Esophagus muscularis mucosa (tissue), 4 donors: ENCODE measurements around the gene MPV17. TPM values are rescaled to one million over a fixed set of nuclear protein-coding genes. Genes with fewer than 3 reads are reported as not detected.

Source experiments
- DNase-seq: peaks from one replicate; pipeline ENCODE4 v3.0.0-alpha.2; 2017; ENCODE audit errors: extremely low spot score
- H3K27ac ChIP-seq, 4 donors: fragments of 200-600 bp; sonication (generic); replicated peaks in 1 of 4; 1 replicate in 3 of 4; 2 replicates in 1 of 4; pipeline ENCODE4 v1.5.1; 2016 to 2019; ENCODE audit warnings: mild to moderate bottlenecking in 1 of 4
- H3K27me3 ChIP-seq, 4 donors: fragments of 200-600 bp; sonication (generic); one replicate each; pipeline versions ENCODE4 v1.5.1 to v1.6.0; 2016 to 2019
- H3K36me3 ChIP-seq, 4 donors: fragments of 200-600 bp; sonication (generic); one replicate each; pipeline ENCODE4 v1.5.1; 2016 to 2019
- H3K4me1 ChIP-seq, 4 donors: fragments of 200-600 bp; sonication (generic); one replicate each; pipeline ENCODE4 v1.5.1; 2016 to 2019
- H3K4me3 ChIP-seq, 4 donors: fragments of 200-600 bp; sonication (generic); 1 replicate in 2 of 4; 2 replicates in 2 of 4; pipeline ENCODE4 v1.5.1; 2016 to 2019; ENCODE audit warnings: mild to moderate bottlenecking in 4 of 4, moderate library complexity in 1 of 4
- H3K9me3 ChIP-seq, 4 donors: fragments of 200-600 bp; sonication (generic); 1 replicate in 3 of 4; 2 replicates in 1 of 4; pipeline ENCODE4 v1.5.1; 2016 to 2019
- EP300 ChIP-seq: sonication (generic); formaldehyde crosslinking; IDR thresholded peaks from one replicate; pipeline ENCODE4 v1.6.1; 2017; ENCODE audit warnings: antibody characterized with exemption
- POLR2A ChIP-seq: fragments of 450-650 bp; IDR thresholded peaks from one replicate; pipeline ENCODE4 v1.6.1; 2017; ENCODE audit warnings: antibody characterized with exemption, moderate library complexity, mild to moderate bottlenecking, low read depth
- POLR2AphosphoS5 ChIP-seq, 2 donors: sonication (generic); formaldehyde crosslinking; IDR thresholded peaks; one replicate each; pipeline ENCODE4 v1.6.1; 2017; ENCODE audit warnings: antibody characterized with exemption in 2 of 2
- WGBS: methylation state at CpG from one replicate; pipeline ENCODE4 v1.1.5; 2018; 5-methylcytosine and 5-hydroxymethylcytosine counted together
- intact Hi-C: fragments of 100-400 bp; cut with DNase I; formaldehyde crosslinking; loops from one replicate; pipeline ENCODE4 v1.15.1; 2023
- total RNA-seq, 4 donors: library from RNA; depleted of rRNA; stranded (reverse); fragments of >200 nt; gene quantifications; one replicate each; pipeline versions ENCODE4 v1.1.0 to v1.2.1, GENCODE V29; 2016
- TF ChIP-seq, protein P1 (sequence below), 3 experiments: fragments of 200-600 bp in 2 of 3; fragments of 450-650 bp in 1 of 3; sonication (generic) in 2 of 3; IDR thresholded peaks; one replicate each; pipeline ENCODE4 v1.5.1; 2017 to 2019; ENCODE audit warnings: antibody characterized with exemption in 3 of 3, mild to moderate bottlenecking in 2 of 3, moderate library complexity in 1 of 3

Gene MPV17
- total RNA-seq, 4 donors from 2014 or later: 46.7 to 70.2 (median 60.6) TPM

- no peak for TF ChIP-seq POLR2A
- no peak for TF ChIP-seq EP300
- TF ChIP-seq, protein P1, sequence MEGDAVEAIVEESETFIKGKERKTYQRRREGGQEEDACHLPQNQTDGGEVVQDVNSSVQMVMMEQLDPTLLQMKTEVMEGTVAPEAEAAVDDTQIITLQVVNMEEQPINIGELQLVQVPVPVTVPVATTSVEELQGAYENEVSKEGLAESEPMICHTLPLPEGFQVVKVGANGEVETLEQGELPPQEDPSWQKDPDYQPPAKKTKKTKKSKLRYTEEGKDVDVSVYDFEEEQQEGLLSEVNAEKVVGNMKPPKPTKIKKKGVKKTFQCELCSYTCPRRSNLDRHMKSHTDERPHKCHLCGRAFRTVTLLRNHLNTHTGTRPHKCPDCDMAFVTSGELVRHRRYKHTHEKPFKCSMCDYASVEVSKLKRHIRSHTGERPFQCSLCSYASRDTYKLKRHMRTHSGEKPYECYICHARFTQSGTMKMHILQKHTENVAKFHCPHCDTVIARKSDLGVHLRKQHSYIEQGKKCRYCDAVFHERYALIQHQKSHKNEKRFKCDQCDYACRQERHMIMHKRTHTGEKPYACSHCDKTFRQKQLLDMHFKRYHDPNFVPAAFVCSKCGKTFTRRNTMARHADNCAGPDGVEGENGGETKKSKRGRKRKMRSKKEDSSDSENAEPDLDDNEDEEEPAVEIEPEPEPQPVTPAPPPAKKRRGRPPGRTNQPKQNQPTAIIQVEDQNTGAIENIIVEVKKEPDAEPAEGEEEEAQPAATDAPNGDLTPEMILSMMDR (IDR thresholded peaks at IDR 0.05): no peak
- TF ChIP-seq POLR2AphosphoS5 (IDR thresholded peaks at IDR 0.05): no peak
- peaks cover 0 to 15% (median 0%) of the 10 kb centered on the region in 4 donors for H3K4me1 ChIP-seq
- H3K9me3 ChIP-seq: no peaks in the 10 kb centered on the region
- no peak for DNase-seq
- H3K27me3 ChIP-seq: peaks cover 0 to 31% (median 3%) of the 10 kb centered on the region in 4 donors
- no peaks in the 10 kb centered on the region for H3K36me3 ChIP-seq
- 74% methylated on average over 6 of the region's 6 CpGs for WGBS
- intact Hi-C loops: loop anchor here (10.0 kb wide), 1 partner anchor 321 kb away; no protein-coding TSS in a partner anchor
- no peak overlapping the region for H3K27ac ChIP-seq
- H3K4me3 ChIP-seq: no peak overlapping the region
These were observed 37.4 kb downstream of the MPV17 start for GRCh38 chr2:27285481-27285880.

DNA sequence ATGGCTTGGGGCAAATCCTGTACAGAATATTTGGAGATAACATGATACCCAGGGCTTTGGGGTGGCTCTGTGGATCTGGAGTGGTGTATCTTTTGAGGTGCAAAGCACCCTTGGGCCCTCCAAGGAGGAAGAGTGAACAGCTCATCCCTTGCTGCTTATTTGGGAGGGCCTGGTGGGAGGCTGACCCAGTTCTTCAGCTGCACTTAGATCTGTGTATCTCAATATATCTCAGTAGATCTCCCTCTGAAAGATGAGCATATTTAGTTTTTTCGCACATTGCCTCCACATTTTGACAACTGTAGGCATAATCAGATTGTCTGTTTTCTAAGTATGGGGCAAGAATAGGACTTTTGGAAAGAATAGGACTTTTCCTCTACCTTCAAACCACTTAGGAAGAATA, 37.9 kb downstream of the MPV17 start:
- DNase-seq: no peak
- H3K4me3 ChIP-seq: no peak overlapping the region
- 87% methylated on average over 1 of the region's 1 CpG for WGBS
- TF ChIP-seq EP300 (no peak), POLR2A (no peak), POLR2AphosphoS5 (IDR thresholded peaks at IDR 0.05) (no peak)
- TF ChIP-seq, protein P1 (IDR thresholded peaks at IDR 0.05): no peak
- H3K4me1 ChIP-seq: peaks cover 0 to 19% (median 2%) of the 10 kb centered on the region in 4 donors
- intact Hi-C loops: loop anchor here (10.0 kb wide), 1 partner anchor 320 kb away; no protein-coding TSS in a partner anchor
- H3K9me3 ChIP-seq: no peaks in the 10 kb centered on the region
- H3K27me3 ChIP-seq: peaks cover 0 to 29% (median 3%) of the 10 kb centered on the region in 4 donors
- no peaks in the 10 kb centered on the region for H3K36me3 ChIP-seq
- no peak overlapping the region for H3K27ac ChIP-seq

DNA sequence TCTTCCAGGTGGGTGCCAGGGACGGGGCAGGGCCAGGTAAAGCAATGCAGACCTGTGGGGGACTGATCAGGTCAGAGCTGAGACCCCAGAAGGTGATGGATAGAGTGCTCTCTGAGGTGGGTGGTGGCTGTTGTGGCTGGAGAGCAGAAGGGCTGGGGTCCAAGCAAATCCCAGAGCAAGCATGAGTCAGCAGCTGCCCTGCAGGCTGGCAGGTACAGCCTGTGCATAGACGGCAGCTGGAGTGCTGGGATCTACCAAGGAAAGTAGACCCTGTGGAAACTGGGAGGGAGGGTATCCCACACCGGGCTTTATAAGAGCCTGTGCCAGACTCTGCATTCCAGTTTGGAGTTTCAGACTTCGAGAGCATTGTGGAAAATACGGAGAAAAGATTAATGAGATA, 40.0 kb downstream of the MPV17 start:
- DNase-seq: no peak
- Histone ChIP-seq H3K27me3 (peaks cover 0 to 26% (median 3%) of the 10 kb centered on the region in 4 donors), H3K9me3 (no peaks in the 10 kb centered on the region), H3K4me3 (no peak overlapping the region), H3K27ac (no peak overlapping the region), H3K36me3 (no peaks in the 10 kb centered on the region), H3K4me1 (peaks cover 0 to 17% (median 4%) of the 10 kb centered on the region in 4 donors)
- TF ChIP-seq POLR2AphosphoS5 (IDR thresholded peaks at IDR 0.05): no peak
- TF ChIP-seq, protein P1 (IDR thresholded peaks at IDR 0.05): no peak
- no peak for TF ChIP-seq EP300
- no peak for TF ChIP-seq POLR2A
- intact Hi-C loops: loop anchor here (10.0 kb wide), 1 partner anchor 318 kb away; no protein-coding TSS in a partner anchor
- 38% methylated on average over 4 of the region's 5 CpGs for WGBS

GRCh38 chr2:27281855-27282559, 40.9 kb downstream of the MPV17 start, which contains the start of gene TRIM54:
Gene TRIM54 (plus strand): TSS chr2:27282429. CDS start chr2:27282732, 303 bp downstream.
- TF ChIP-seq POLR2A (no peak), POLR2AphosphoS5 (IDR thresholded peaks at IDR 0.05) (no peak), EP300 (no peak)
- H3K36me3 ChIP-seq: no peaks in the 10 kb centered on the region
- intact Hi-C loops: loop anchor here (2.0 to 10.0 kb wide), 2 partner anchors 183 to 317 kb away; no protein-coding TSS in a partner anchor
- H3K9me3 ChIP-seq: no peaks in the 10 kb centered on the region
- peaks cover 0 to 17% (median 4%) of the 10 kb centered on the region in 4 donors for H3K4me1 ChIP-seq
- DNase-seq: no peak
- H3K4me3 ChIP-seq: no peak within 1 kb of the TSS
- no peak within 1 kb of the TSS for H3K27ac ChIP-seq
- WGBS: 59% methylated on average over 5 of the region's 5 CpGs
- H3K27me3 ChIP-seq: peaks cover 0 to 35% (median 3%) of the 10 kb centered on the region in 4 donors

DNA sequence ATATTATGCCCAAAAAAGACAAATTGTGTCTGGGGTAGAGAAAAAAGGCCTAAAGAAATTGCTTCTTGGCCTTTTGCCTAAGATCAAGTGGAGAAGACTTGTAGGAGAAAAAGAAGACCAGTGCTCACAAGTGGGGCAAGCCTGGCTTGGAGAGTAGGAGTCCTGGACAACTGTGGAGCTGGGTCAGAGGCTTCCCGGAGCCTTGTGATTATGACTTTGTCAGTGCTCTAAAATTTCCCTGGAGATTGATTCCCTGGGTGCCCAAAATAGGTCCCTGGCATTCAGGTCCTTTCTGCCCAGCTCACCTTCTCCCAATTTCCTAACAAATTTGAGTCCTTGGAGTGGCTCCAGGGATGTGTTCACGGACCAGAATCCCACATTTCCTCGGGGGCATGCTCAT, 41.5 kb downstream of the MPV17 start:
- 80% methylated on average over 3 of the region's 3 CpGs for WGBS
- H3K4me3 ChIP-seq: no peak overlapping the region
- no peak overlapping the region for H3K27ac ChIP-seq
- intact Hi-C loops: loop anchor here (2.0 to 10.0 kb wide), 2 partner anchors 183 to 317 kb away; no protein-coding TSS in a partner anchor
- H3K4me1 ChIP-seq: peaks cover 0 to 17% (median 4%) of the 10 kb centered on the region in 4 donors
- no peak for DNase-seq
- no peaks in the 10 kb centered on the region for H3K9me3 ChIP-seq
- peaks cover 0 to 39% (median 3%) of the 10 kb centered on the region in 4 donors for H3K27me3 ChIP-seq
- no peak for TF ChIP-seq POLR2AphosphoS5 (IDR thresholded peaks at IDR 0.05)
- TF ChIP-seq, protein P1 (IDR thresholded peaks at IDR 0.05): no peak
- no peak for TF ChIP-seq EP300
- TF ChIP-seq POLR2A: no peak
- H3K36me3 ChIP-seq: no peaks in the 10 kb centered on the region
